SU-DHL-6 (cell line): ENCODE results near the gene PFDN1.

Source experiments
- H2AFZ ChIP-seq: fragments of 200-600 bp; sonication (generic); 2 replicates; pipeline ENCODE4 v1.6.1; 2014; ENCODE audit warnings: low read depth, mild to moderate bottlenecking, moderate library complexity, mixed read lengths, antibody characterized with exemption, low read length; ENCODE audit not compliant: severe bottlenecking
- H3F3A ChIP-seq: fragments of 200-600 bp; shearing (Covaris generic); 2 replicates; pipeline ENCODE4 v1.6.0; 2016; ENCODE audit warnings: antibody characterized with exemption, mild to moderate bottlenecking; ENCODE audit not compliant: insufficient read depth
- H3K27ac ChIP-seq: fragments of 200-600 bp; sonication (generic); 2 replicates; pipeline ENCODE4 v1.5.1; 2016; ENCODE audit warnings: low read depth, mild to moderate bottlenecking, low read length, moderate library complexity, mixed read lengths
- H3K27me3 ChIP-seq: fragments of 200-600 bp; sonication (generic), shearing (Covaris generic); 2 replicates; pipeline ENCODE4 v1.6.0; 2014; ENCODE audit warnings: mild to moderate bottlenecking, low read length
- H3K36me3 ChIP-seq: fragments of 200-600 bp; sonication (generic); 2 replicates; pipeline ENCODE4 v1.6.1; 2014; ENCODE audit warnings: mild to moderate bottlenecking, low read length, mixed read lengths
- H3K4me2 ChIP-seq: fragments of 300-600, 200-600 bp; shearing (Covaris generic), sonication (generic); 2 replicates; pipeline ENCODE4 v1.6.0; 2014; ENCODE audit warnings: low read length, low read depth, mild to moderate bottlenecking; ENCODE audit not compliant: poor library complexity, severe bottlenecking
- H3K4me3 ChIP-seq: fragments of 200-600 bp; sonication (generic); 2 replicates; pipeline ENCODE4 v1.5.1; 2014; ENCODE audit warnings: antibody characterized with exemption, low read length, mild to moderate bottlenecking, mixed read lengths; ENCODE audit not compliant: insufficient read depth, poor library complexity, severe bottlenecking
- H3K79me2 ChIP-seq: fragments of 200-600 bp; sonication (generic); 2 replicates; pipeline ENCODE4 v1.6.1; 2014; ENCODE audit warnings: mild to moderate bottlenecking, low read length, moderate library complexity; ENCODE audit not compliant: insufficient read depth
- H3K9ac ChIP-seq: fragments of 200-600 bp; sonication (generic); 2 replicates; pipeline ENCODE4 v1.7.0; 2014; ENCODE audit warnings: mild to moderate bottlenecking, low read length
- H3K9me2 ChIP-seq: fragments of 200-600 bp; sonication (generic); replicated peaks from 2 replicates; pipeline ENCODE4 v1.6.1; 2014; ENCODE audit warnings: low read length; ENCODE audit not compliant: insufficient read depth
- H3K9me3 ChIP-seq: fragments of 200-600 bp; sonication (generic); 2 replicates; pipeline ENCODE4 v1.6.1; 2014; ENCODE audit warnings: low read length, mixed read lengths; ENCODE audit not compliant: insufficient read depth
- H4K20me1 ChIP-seq: fragments of 200-600 bp; sonication (generic); 2 replicates; pipeline ENCODE4 v1.6.1; 2014; ENCODE audit warnings: low read depth, mild to moderate bottlenecking, antibody characterized with exemption, low read length, moderate library complexity, mixed read lengths
- CTCF ChIP-seq: fragments of 200-600 bp; sonication (generic); IDR thresholded peaks from one replicate; pipeline ENCODE4 v1.5.1; 2017; ENCODE audit warnings: antibody characterized with exemption, mild to moderate bottlenecking, low read length, moderate library complexity; ENCODE audit not compliant: insufficient read depth, poor library complexity, severe bottlenecking
- EZH2phosphoT487 ChIP-seq: fragments of 200-600 bp; sonication (generic), shearing (Covaris generic); conservative IDR thresholded peaks from 2 replicates; pipeline ENCODE4 v1.6.1; 2018; ENCODE audit warnings: mild to moderate bottlenecking, antibody characterized with exemption, low read length, moderate library complexity, mixed read lengths

The PFDN1 gene

DNA sequence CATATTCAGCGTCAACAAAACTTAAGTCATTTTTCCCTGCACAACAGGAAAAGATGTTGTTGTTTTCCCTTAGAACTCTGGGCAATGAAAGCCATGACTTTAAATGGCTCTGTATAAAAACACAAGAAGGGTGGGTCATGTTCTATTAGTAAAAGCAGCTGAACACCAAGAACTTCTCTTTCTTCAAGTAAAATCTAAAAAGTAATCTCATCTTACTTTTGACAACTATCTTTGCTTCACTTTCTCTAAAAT is 9.1 kb downstream of the PFDN1 start:
- Histone ChIP-seq H3K4me3 (no peak overlapping the region), H3K4me2 (no peak overlapping the region), H3K36me3 (peaks cover 15% of the 10 kb centered on the region; the same call in 1 of the 2 replicates), H3K27me3 (no peaks in the 10 kb centered on the region), H3K27ac (no peak overlapping the region), H4K20me1 (peaks cover 7% of the 10 kb centered on the region; the same call in 1 of the 2 replicates), H3K9ac (no peak overlapping the region), H3K9me2 (no peaks in the 10 kb centered on the region), H3F3A (0 out of 2 replicates have a peak, but pooled peaks cover 4% of the 10 kb centered on the region), H3K9me3 (no peaks in the 10 kb centered on the region), H2AFZ (no peak overlapping the region), H3K79me2 (peaks cover 31% of the 10 kb centered on the region)
- TF ChIP-seq EZH2phosphoT487, result no peak
- no peak for TF ChIP-seq CTCF

DNA sequence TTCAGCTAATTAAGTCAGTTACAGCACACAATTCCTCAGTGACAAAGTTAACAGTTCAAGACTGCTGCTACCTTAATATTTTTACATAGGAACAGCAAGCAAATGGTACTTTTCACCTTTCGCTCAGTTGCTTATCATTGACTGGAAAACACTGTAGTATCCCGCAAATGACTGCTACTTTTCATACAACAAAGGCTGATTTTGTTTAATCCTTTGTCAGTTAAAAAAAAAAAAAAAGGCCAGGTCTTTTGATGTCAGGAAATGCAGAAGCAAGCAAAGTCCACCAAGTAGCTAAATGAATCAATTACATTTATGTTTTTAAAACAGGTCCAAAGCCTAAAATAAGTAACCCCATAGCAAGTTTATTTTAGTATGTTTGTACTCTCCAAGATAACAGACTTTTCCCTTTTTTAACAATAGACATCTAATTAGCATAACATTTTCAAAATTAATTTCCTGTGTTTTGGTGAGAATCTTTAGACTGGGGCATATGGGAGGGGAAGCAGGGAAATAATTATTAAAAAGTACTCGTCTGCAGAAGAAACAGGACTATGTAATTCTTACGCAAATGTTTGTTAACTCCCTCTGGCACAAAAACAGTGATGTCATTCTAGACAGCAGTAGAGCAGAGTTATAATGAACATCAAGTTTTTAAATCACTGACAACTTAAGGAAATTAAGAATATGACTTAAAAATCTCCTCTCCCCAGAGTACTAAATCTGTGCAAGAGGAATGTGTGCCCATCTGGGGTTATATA is 9.6 kb downstream of the PFDN1 start:
- no peaks in the 10 kb centered on the region for H3K9me3 ChIP-seq
- no peaks in the 10 kb centered on the region for H3K9me2 ChIP-seq
- peaks cover 31% of the 10 kb centered on the region for H3K79me2 ChIP-seq
- H3F3A ChIP-seq, result 0 out of 2 replicates have a peak, but pooled peaks cover 4% of the 10 kb centered on the region
- peaks cover 13% of the 10 kb centered on the region; the same call in 1 of the 2 replicates for H3K36me3 ChIP-seq
- H3K4me2 ChIP-seq, result no peak overlapping the region
- H3K27ac ChIP-seq, result no peak overlapping the region
- H3K4me3 ChIP-seq, result no peak overlapping the region
- peaks cover 7% of the 10 kb centered on the region; the same call in 1 of the 2 replicates for H4K20me1 ChIP-seq
- TF ChIP-seq EZH2phosphoT487, result no peak
- no peak for TF ChIP-seq CTCF
- no peak overlapping the region for H3K9ac ChIP-seq
- H2AFZ ChIP-seq, result no peak overlapping the region
- H3K27me3 ChIP-seq, result no peaks in the 10 kb centered on the region

- Histone ChIP-seq H3K9me3 (no peaks in the 10 kb centered on the region), H3K79me2 (peaks cover 31% of the 10 kb centered on the region), H2AFZ (no peak overlapping the region), H3K9me2 (no peaks in the 10 kb centered on the region), H3K4me3 (no peak overlapping the region), H4K20me1 (peaks cover 4% of the 10 kb centered on the region; the same call in 1 of the 2 replicates), H3K9ac (no peak overlapping the region), H3K27ac (no peak overlapping the region), H3K4me2 (no peak overlapping the region), H3K36me3 (peaks cover 6% of the 10 kb centered on the region; the same call in 1 of the 2 replicates), H3F3A (0 out of 2 replicates have a peak, but pooled peaks cover 4% of the 10 kb centered on the region), H3K27me3 (no peaks in the 10 kb centered on the region)
- TF ChIP-seq CTCF, result no peak
- TF ChIP-seq EZH2phosphoT487, result no peak
Observed at GRCh38 chr5:140292212-140293036, 10.5 kb downstream of the PFDN1 start.
